Panc1 (cell line): ENCODE data around the gene CTR9. TPM values are rescaled to one million over a fixed set of nuclear protein-coding genes. Genes with fewer than 3 reads are reported as not detected.

ENCODE experiments used
- ATAC-seq: fragments of 200-7000 bp; cut with Tn5 transposase; 2 replicates; pipeline ENCODE4 v1.9.1; 2020; ENCODE audit warnings: mild to moderate bottlenecking, moderate library complexity
- BruUV-seq: library from RNA; stranded (reverse); fragments of 400-500 nt; replicated peaks from 2 replicates; lab custom pipeline; 2021; lab: Mats Ljungman, UMichigan
- CTCF ChIA-PET: fragments of 300-600 bp; sonication (Branson Sonifier 250); formaldehyde crosslinking; loops from one replicate; lab custom pipeline; 2022; ENCODE audit warnings: antibody characterized with exemption; lab: Charles Lee
- POLR2A ChIA-PET: fragments of 300-600 bp; sonication (Branson Sonifier 250); formaldehyde crosslinking; loops from one replicate; lab custom pipeline; 2022; ENCODE audit warnings: antibody characterized with exemption; lab: Charles Lee
- DNase-seq: peaks from one replicate; pipeline ENCODE4 v3.0.0-alpha.2; 2010; ENCODE audit warnings: low read depth, low spot score
- H3K27ac ChIP-seq: 2 replicates; pipeline ENCODE4 v1.5.1; 2011; ENCODE audit warnings: mild to moderate bottlenecking, low read length, inconsistent platforms
- H3K27me3 ChIP-seq: fragments of 200-500 bp; sonication (Bioruptor generic); 2 replicates; pipeline ENCODE4 v1.6.0; 2014; ENCODE audit warnings: low read length, inconsistent platforms; ENCODE audit not compliant: control insufficient read depth, insufficient read depth
- H3K36me3 ChIP-seq: fragments of 200-500 bp; sonication (Bioruptor generic); 2 replicates; pipeline ENCODE4 v1.5.1; 2014; ENCODE audit warnings: inconsistent platforms, mild to moderate bottlenecking, low read length, moderate library complexity; ENCODE audit not compliant: control insufficient read depth, insufficient read depth
- H3K4me1 ChIP-seq: 2 replicates; pipeline ENCODE4 v1.5.1; 2011; ENCODE audit warnings: inconsistent platforms, mild to moderate bottlenecking, low read length, moderate library complexity; ENCODE audit not compliant: control insufficient read depth, insufficient read depth
- H3K4me3 ChIP-seq, 2 experiments: 2 replicates each; pipeline ENCODE4 v1.5.1; 2011 to 2012; ENCODE audit warnings: low read depth in 2 of 2, low read length in 2 of 2, mild to moderate bottlenecking in 2 of 2, inconsistent platforms in 1 of 2, moderate library complexity in 1 of 2
- H3K9me3 ChIP-seq: fragments of 200-500 bp; sonication (Bioruptor generic); 2 replicates; pipeline ENCODE4 v1.5.1; 2014; ENCODE audit warnings: low read depth, mild to moderate bottlenecking, inconsistent platforms, low read length, moderate library complexity; ENCODE audit not compliant: control insufficient read depth, insufficient read depth
- CTCF ChIP-seq: fragments of 450-650 bp; IDR thresholded peaks from 2 replicates; pipeline ENCODE4 v1.5.1; 2017; ENCODE audit warnings: mild to moderate bottlenecking
- POLR2AphosphoS5 ChIP-seq: IDR thresholded peaks from 2 replicates; pipeline ENCODE4 v1.6.1; 2012; ENCODE audit warnings: mild to moderate bottlenecking, low read depth, low read length, moderate library complexity
- SIN3A ChIP-seq: IDR thresholded peaks from 2 replicates; pipeline ENCODE4 v1.6.1; 2012; ENCODE audit warnings: low read depth, mild to moderate bottlenecking, low read length, moderate library complexity, borderline replicate concordance; ENCODE audit not compliant: insufficient read depth
- TCF7L2 ChIP-seq: IDR thresholded peaks from 2 replicates; pipeline ENCODE4 v1.6.1; 2011; ENCODE audit warnings: mild to moderate bottlenecking, low read depth, low read length, inconsistent platforms
- in situ Hi-C: cut with HindIII; loops from 2 replicates; pipeline ENCODE4 v1.10.0; 2016; ENCODE audit warnings: low sequenced_read_pairs, low pct_unique_long_range_greater_than_20kb
- intact Hi-C: fragments of 100-400 bp; cut with micrococcal nuclease; formaldehyde crosslinking; loops from one replicate; pipeline ENCODE4 v1.10.0; 2022; ENCODE audit not compliant: unreplicated experiment
- total RNA-seq: library from RNA; stranded (reverse); gene quantifications from one replicate; pipeline ENCODE4 v1.2.1, GENCODE V29; 2021; ENCODE audit not compliant: unreplicated experiment
- TF ChIP-seq, protein P1 (sequence below), 2 experiments: IDR thresholded peaks; 2 replicates each; pipeline ENCODE4 v1.6.1; 2011 to 2012; ENCODE audit warnings: low read depth in 2 of 2, control low read depth in 1 of 2, low read length in 1 of 2, mild to moderate bottlenecking in 1 of 2, moderate library complexity in 1 of 2; ENCODE audit not compliant: insufficient read depth in 1 of 2

The CTR9 gene
- total RNA-seq, 1 experiment from 2014 or later: 60.1 TPM

DNA sequence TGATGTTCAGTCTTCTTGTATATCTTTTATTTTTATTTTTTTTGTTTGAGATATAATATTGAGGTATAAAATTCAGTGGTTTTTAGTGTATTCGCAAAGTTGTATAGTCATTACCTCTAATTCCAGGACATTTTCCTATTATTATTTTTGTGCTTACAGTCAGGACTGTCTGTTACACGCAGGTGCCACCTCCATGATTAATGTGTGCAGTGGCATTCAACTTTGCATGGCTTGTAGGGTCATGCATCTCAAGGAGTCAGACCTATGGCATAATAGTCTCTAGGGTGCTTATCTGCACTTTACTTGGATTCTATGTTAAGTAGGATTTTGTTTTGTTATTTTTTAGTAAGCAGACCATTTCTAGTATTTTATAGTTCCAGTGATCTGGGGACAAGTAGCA, 1.0 kb downstream of the CTR9 start:
- Histone ChIP-seq H3K36me3 (peaks cover 34% of the 10 kb centered on the region), H3K27ac (peak overlapping the region; percentile 95), H3K9me3 (no peaks in the 10 kb centered on the region), H3K27me3 (no peaks in the 10 kb centered on the region), H3K4me3 (peak overlapping the region; percentile 71 to 93), H3K4me1 (peaks cover 12% of the 10 kb centered on the region)
- no peak for ATAC-seq
- intact Hi-C loops (no loop called here), in situ Hi-C loops (no loop called here)
- TSS peak; percentile 71 for BruUV-seq
- no peak for DNase-seq
- CTCF ChIA-PET: interaction anchor here (0.6 kb wide), 1 partner anchor 19 kb away, joined by 3 read pairs; no protein-coding TSS in a partner anchor
- POLR2A ChIA-PET: interaction anchor here (0.5 kb wide), 1 partner anchor 371 kb away, joined by 3 read pairs; no protein-coding TSS in a partner anchor
- TF ChIP-seq SIN3A (no peak), POLR2AphosphoS5 (no peak), TCF7L2 (no peak), CTCF (0 out of 2 replicates have a peak, but pooled peaks have one; percentile 4)
- TF ChIP-seq, protein P1, sequence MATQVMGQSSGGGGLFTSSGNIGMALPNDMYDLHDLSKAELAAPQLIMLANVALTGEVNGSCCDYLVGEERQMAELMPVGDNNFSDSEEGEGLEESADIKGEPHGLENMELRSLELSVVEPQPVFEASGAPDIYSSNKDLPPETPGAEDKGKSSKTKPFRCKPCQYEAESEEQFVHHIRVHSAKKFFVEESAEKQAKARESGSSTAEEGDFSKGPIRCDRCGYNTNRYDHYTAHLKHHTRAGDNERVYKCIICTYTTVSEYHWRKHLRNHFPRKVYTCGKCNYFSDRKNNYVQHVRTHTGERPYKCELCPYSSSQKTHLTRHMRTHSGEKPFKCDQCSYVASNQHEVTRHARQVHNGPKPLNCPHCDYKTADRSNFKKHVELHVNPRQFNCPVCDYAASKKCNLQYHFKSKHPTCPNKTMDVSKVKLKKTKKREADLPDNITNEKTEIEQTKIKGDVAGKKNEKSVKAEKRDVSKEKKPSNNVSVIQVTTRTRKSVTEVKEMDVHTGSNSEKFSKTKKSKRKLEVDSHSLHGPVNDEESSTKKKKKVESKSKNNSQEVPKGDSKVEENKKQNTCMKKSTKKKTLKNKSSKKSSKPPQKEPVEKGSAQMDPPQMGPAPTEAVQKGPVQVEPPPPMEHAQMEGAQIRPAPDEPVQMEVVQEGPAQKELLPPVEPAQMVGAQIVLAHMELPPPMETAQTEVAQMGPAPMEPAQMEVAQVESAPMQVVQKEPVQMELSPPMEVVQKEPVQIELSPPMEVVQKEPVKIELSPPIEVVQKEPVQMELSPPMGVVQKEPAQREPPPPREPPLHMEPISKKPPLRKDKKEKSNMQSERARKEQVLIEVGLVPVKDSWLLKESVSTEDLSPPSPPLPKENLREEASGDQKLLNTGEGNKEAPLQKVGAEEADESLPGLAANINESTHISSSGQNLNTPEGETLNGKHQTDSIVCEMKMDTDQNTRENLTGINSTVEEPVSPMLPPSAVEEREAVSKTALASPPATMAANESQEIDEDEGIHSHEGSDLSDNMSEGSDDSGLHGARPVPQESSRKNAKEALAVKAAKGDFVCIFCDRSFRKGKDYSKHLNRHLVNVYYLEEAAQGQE (IDR thresholded peaks at IDR 0.05; ENCODE audit: insufficient read depth in 1 of 2, low read depth in 2 of 2, low read length in 1 of 2): no peak

GRCh38 chr11:10752486-10752885, 1.4 kb downstream of the CTR9 start:
- POLR2A ChIA-PET: interaction anchor here (0.5 to 1.1 kb wide), 2 partner anchors 212 to 371 kb away, joined by 3 read pairs; partner anchors contain the start of gene RNF141
- Histone ChIP-seq H3K4me3 (peak overlapping the region; percentile 71 to 93; a peak in 3 of 4 replicates), H3K4me1 (peaks cover 12% of the 10 kb centered on the region), H3K9me3 (no peaks in the 10 kb centered on the region), H3K36me3 (peaks cover 34% of the 10 kb centered on the region), H3K27ac (peak overlapping the region; percentile 95), H3K27me3 (no peaks in the 10 kb centered on the region)
- intact Hi-C loops (no loop called here), in situ Hi-C loops (no loop called here)
- no peak for TF ChIP-seq TCF7L2
- no peak for TF ChIP-seq POLR2AphosphoS5
- no peak for TF ChIP-seq SIN3A
- TF ChIP-seq, protein P1 (IDR thresholded peaks at IDR 0.05; ENCODE audit: insufficient read depth in 1 of 2, low read depth in 2 of 2, low read length in 1 of 2): no peak
- no peak for TF ChIP-seq CTCF
- no peak for DNase-seq
- BruUV-seq: no TSS peak
- no peak for ATAC-seq
- CTCF ChIA-PET: interaction anchor here (0.6 kb wide), 1 partner anchor 18 kb away, joined by 3 read pairs; no protein-coding TSS in a partner anchor
